HG02943 (cell line): ENCODE data around the gene PNMA6F.

Experiments
- ATAC-seq: cut with Tn5 transposase; IDR thresholded peaks from one replicate; pipeline ENCODE4 v1.9.1; 2021; ENCODE audit warnings: mild to moderate bottlenecking, low read depth, moderate library complexity; ENCODE audit not compliant: unreplicated experiment

PNMA6F gene

GRCh38 chrX:153321381-153322124, at the start of gene PNMA6F:
Gene PNMA6F, minus strand, starts transcription at chrX:153321767. Its CDS starts 1,093 bp downstream, at chrX:153320674.
- no peak for ATAC-seq

GRCh38 chrX:153371256-153371655, 49.7 kb upstream of the PNMA6F start:
- ATAC-seq, result no peak

- no peak for ATAC-seq
Measured at GRCh38 chrX:153370293-153371055, 48.9 kb upstream of the PNMA6F start.

- ATAC-seq, result no peak
Measured at GRCh38 chrX:153366878-153367538, 45.4 kb upstream of the PNMA6F start.

GRCh38 chrX:153366119-153366518, 44.6 kb upstream of the PNMA6F start:
- no peak for ATAC-seq

- no peak for ATAC-seq
Measured at GRCh38 chrX:153365670-153366069, 44.1 kb upstream of the PNMA6F start.

- ATAC-seq, result no peak
Measured at GRCh38 chrX:153361781-153362397, 40.3 kb upstream of the PNMA6F start.

GRCh38 chrX:153357877-153358276, 36.3 kb upstream of the PNMA6F start:
- no peak for ATAC-seq

GRCh38 chrX:153353416-153353815, 31.8 kb upstream of the PNMA6F start:
- no peak for ATAC-seq

- no peak for ATAC-seq
Measured at GRCh38 chrX:153352858-153353257, 31.3 kb upstream of the PNMA6F start.

- no peak for ATAC-seq
Measured at GRCh38 chrX:153351981-153352380, 30.4 kb upstream of the PNMA6F start.

GRCh38 chrX:153349952-153350351, 28.4 kb upstream of the PNMA6F start:
- no peak for ATAC-seq

GRCh38 chrX:153348421-153348820, 26.9 kb upstream of the PNMA6F start:
- ATAC-seq, result no peak

- no peak for ATAC-seq
Measured at GRCh38 chrX:153347530-153347929, 26.0 kb upstream of the PNMA6F start.

GRCh38 chrX:153343674-153344073, 22.1 kb upstream of the PNMA6F start:
- no peak for ATAC-seq

GRCh38 chrX:153342762-153343558, 21.4 kb upstream of the PNMA6F start:
- ATAC-seq, result no peak

GRCh38 chrX:153340111-153340510, 18.5 kb upstream of the PNMA6F start:
- ATAC-seq, result no peak

- no peak for ATAC-seq
Measured at GRCh38 chrX:153339662-153340061, 18.1 kb upstream of the PNMA6F start.

GRCh38 chrX:153338836-153339235, 17.3 kb upstream of the PNMA6F start:
- no peak for ATAC-seq

- ATAC-seq, result no peak
Measured at GRCh38 chrX:153336988-153337387, 15.4 kb upstream of the PNMA6F start.
